ENCODE data around the gene SCPEP1.

DNA sequence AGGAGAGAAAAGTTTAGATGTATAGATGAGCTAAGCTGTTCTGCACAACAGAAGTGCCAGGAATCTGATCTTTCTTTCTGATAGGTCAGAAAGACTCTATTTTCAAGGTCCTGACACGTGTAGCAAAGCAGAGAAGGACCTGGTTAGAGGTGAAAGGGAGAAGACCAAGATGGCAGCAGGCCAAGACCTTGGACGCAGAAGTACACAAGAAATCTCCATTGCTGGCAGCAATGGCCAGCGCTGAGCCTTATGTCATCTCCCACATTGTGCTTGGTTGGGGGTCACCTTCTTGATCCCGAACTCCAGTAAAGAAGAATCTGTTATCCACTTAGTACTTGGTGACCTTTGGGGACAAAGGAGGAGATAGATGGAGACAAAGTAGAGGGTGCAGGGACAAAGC lies 65.3 kb downstream of the SCPEP1 start:
- TF ChIP-seq SP1 (IDR thresholded peaks at IDR 0.05) (no peak), SUZ12 (IDR thresholded peaks at IDR 0.05) (no peak)

All from HEK293T (cell line).